ENCODE measurements around the gene RBMS3. TPM values are rescaled to one million over a fixed set of nuclear protein-coding genes. Genes with fewer than 3 reads are reported as not detected.

Gene RBMS3
- total and polyA plus RNA-seq, 7 donors: 0.46 to 61.9 (median 39.9) TPM

GRCh38 chr3:29936766-29937165 lies 655.9 kb downstream of the RBMS3 start:
- Histone ChIP-seq H3K9me3 (no peaks in the 10 kb centered on the region), H3K27ac (no peak overlapping the region), H3K27me3 (no peaks in the 10 kb centered on the region), H3K4me3 (no peak overlapping the region), H3K4me1 (peaks cover 0 to 10% (median 0%) of the 10 kb centered on the region in 4 donors), H3K36me3 (no peaks in the 10 kb centered on the region)
- 94 to 96% methylated on average over 2 of the region's 2 CpGs for WGBS, 2 donors
- TF ChIP-seq POLR2A (IDR thresholded peaks at IDR 0.05): no peak
- no peak for TF ChIP-seq EP300 (IDR thresholded peaks at IDR 0.05)
- TF ChIP-seq POLR2AphosphoS5 (IDR thresholded peaks at IDR 0.05): no peak
- TF ChIP-seq, protein P1, sequence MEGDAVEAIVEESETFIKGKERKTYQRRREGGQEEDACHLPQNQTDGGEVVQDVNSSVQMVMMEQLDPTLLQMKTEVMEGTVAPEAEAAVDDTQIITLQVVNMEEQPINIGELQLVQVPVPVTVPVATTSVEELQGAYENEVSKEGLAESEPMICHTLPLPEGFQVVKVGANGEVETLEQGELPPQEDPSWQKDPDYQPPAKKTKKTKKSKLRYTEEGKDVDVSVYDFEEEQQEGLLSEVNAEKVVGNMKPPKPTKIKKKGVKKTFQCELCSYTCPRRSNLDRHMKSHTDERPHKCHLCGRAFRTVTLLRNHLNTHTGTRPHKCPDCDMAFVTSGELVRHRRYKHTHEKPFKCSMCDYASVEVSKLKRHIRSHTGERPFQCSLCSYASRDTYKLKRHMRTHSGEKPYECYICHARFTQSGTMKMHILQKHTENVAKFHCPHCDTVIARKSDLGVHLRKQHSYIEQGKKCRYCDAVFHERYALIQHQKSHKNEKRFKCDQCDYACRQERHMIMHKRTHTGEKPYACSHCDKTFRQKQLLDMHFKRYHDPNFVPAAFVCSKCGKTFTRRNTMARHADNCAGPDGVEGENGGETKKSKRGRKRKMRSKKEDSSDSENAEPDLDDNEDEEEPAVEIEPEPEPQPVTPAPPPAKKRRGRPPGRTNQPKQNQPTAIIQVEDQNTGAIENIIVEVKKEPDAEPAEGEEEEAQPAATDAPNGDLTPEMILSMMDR (IDR thresholded peaks at IDR 0.05): no peak
- no peak for DNase-seq
- intact Hi-C loops (cut with DNase I): no loop called here

DNA sequence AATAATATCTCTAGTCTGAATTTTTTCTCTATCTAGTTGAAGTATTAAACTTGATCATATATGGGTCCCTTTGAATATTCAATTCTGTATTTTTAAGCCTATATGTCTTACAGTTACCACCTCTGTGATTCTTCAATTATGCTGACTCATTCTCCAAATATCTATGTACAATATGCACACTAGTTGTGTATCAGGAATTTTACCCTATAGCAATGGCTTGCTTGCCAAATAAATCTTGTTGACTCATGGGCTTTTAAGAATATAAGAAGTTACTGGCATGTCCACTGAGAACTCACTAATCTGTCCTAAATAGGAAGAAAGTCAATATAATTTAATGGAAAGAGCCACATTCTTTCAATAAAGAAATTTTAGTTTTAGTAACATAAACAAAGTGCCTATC lies 656.3 kb downstream of the RBMS3 start:
- intact Hi-C loops (cut with DNase I): no loop called here
- no peak overlapping the region for H3K4me3 ChIP-seq
- no peaks in the 10 kb centered on the region for H3K36me3 ChIP-seq
- no peak overlapping the region for H3K27ac ChIP-seq
- H3K4me1 ChIP-seq: peaks cover 0 to 10% (median 0%) of the 10 kb centered on the region in 4 donors
- TF ChIP-seq, protein P1 (IDR thresholded peaks at IDR 0.05): no peak
- TF ChIP-seq EP300 (IDR thresholded peaks at IDR 0.05): no peak
- no peak for TF ChIP-seq POLR2A (IDR thresholded peaks at IDR 0.05)
- TF ChIP-seq POLR2AphosphoS5 (IDR thresholded peaks at IDR 0.05): no peak
- no peaks in the 10 kb centered on the region for H3K9me3 ChIP-seq
- H3K27me3 ChIP-seq: no peaks in the 10 kb centered on the region
- DNase-seq: no peak

- Histone ChIP-seq H3K4me3 (no peak overlapping the region), H3K27me3 (no peaks in the 10 kb centered on the region), H3K36me3 (no peaks in the 10 kb centered on the region), H3K9me3 (no peaks in the 10 kb centered on the region), H3K4me1 (peaks cover 0 to 10% (median 0%) of the 10 kb centered on the region in 4 donors), H3K27ac (no peak overlapping the region)
- 14 to 49% methylated on average over 1 of the region's 1 CpG for WGBS, 2 donors
- intact Hi-C loops (cut with DNase I): no loop called here
- TF ChIP-seq, protein P1 (IDR thresholded peaks at IDR 0.05): no peak
- DNase-seq: no peak
Observed at GRCh38 chr3:29940759-29941323, 660.0 kb downstream of the RBMS3 start.

- DNase-seq: no peak
- Histone ChIP-seq H3K27me3 (no peaks in the 10 kb centered on the region), H3K4me3 (no peak overlapping the region), H3K9me3 (no peaks in the 10 kb centered on the region), H3K36me3 (no peaks in the 10 kb centered on the region), H3K4me1 (peaks cover 0 to 12% (median 0%) of the 10 kb centered on the region in 4 donors), H3K27ac (no peak overlapping the region)
- intact Hi-C loops (cut with DNase I): no loop called here
- no peak for TF ChIP-seq POLR2AphosphoS5 (IDR thresholded peaks at IDR 0.05)
- no peak for TF ChIP-seq EP300 (IDR thresholded peaks at IDR 0.05)
- TF ChIP-seq POLR2A (IDR thresholded peaks at IDR 0.05): no peak
- TF ChIP-seq, protein P1 (IDR thresholded peaks at IDR 0.05): no peak
- WGBS, 2 donors: 77 to 89% methylated on average over 1 of the region's 1 CpG
Observed at GRCh38 chr3:29942297-29942696, 661.4 kb downstream of the RBMS3 start.

DNA sequence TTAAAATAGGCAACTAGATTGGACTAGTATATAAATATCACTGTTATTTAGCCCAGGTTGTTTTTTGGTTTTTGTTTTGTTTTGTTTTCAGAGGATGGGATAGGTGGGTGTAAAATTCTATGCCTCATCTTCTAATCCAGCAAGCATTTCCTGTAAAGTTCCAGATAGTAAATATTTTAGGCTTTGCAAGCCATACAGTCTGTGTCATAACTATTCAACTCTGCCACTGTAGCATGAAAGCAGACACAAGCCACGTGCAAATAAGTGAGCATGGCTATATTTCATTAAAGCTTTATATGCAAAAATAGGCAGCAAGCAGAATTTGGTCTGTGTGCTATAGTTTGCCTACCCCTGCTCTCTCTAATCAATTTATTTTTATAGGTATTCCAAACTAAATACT lies 668.3 kb downstream of the RBMS3 start:
- peaks cover 0 to 4% (median 0%) of the 10 kb centered on the region in 4 donors for H3K4me1 ChIP-seq
- H3K36me3 ChIP-seq: no peaks in the 10 kb centered on the region

More for the DNA sequence above, 668.3 kb downstream of the RBMS3 start:
- H3K9me3 ChIP-seq: no peaks in the 10 kb centered on the region
- no peaks in the 10 kb centered on the region for H3K27me3 ChIP-seq
- H3K27ac ChIP-seq: no peak overlapping the region
- 32 to 55% methylated on average over 1 of the region's 1 CpG for WGBS, 2 donors
- TF ChIP-seq POLR2A (IDR thresholded peaks at IDR 0.05) (no peak), EP300 (IDR thresholded peaks at IDR 0.05) (no peak), POLR2AphosphoS5 (IDR thresholded peaks at IDR 0.05) (no peak)
- TF ChIP-seq, protein P1 (IDR thresholded peaks at IDR 0.05): no peak
- no peak for DNase-seq
- no peak overlapping the region for H3K4me3 ChIP-seq
- intact Hi-C loops (cut with DNase I): no loop called here
